HG02623 (cell line): Measurements from ENCODE around the gene PRKCG.
"Not testable (repeated sequence)": the region's sequence is repeated elsewhere in the genome, so short reads cannot be mapped to it uniquely, and the experiment has no call there.

Experiments
- ATAC-seq: cut with Tn5 transposase; IDR thresholded peaks from one replicate; pipeline ENCODE4 v1.9.1; 2021; ENCODE audit warnings: moderate library complexity; ENCODE audit not compliant: unreplicated experiment

The PRKCG gene

DNA sequence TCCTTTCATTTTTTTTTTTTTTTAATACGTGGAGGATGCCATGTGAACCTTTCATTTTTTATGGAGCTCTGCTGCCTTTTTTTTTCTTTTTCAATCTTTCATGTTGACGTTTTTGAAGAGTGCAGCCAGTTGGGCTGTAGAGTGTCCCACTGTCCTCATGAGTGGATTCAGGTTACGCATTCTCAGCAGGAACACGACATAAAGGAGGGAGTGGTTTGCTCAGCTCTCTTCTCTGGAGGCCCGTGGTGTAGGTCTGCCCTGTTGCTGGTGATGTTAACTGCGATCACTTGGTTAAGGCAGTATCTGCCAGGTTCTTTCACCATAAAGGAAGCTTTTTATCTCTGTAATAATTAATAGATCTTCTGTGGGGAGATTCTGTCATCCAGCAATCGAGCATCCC lies 54.0 kb downstream of the PRKCG start:
- no peak for ATAC-seq

- no peak for ATAC-seq
Observed at GRCh38 chr19:53942001-53942786, 60.2 kb downstream of the PRKCG start.

DNA sequence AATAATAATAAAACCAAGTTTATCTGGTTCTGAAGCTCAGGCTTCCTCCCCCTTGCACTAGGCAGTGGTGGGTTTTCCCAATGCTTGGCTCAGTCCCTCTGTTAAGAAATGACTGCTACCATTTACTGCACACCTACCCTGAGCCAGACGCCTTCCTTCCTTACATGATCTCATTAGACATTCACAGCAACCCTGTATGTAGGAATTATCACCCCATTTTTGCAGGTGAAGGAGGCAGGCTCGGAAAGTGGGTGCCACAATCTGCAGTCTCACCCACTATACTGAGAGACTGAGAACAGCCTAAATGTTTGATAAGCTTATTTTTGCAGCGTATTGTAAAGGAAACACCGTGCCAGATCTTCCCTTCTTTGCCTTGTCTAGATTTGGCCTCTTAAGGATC lies 62.4 kb downstream of the PRKCG start:
- ATAC-seq = no peak

DNA sequence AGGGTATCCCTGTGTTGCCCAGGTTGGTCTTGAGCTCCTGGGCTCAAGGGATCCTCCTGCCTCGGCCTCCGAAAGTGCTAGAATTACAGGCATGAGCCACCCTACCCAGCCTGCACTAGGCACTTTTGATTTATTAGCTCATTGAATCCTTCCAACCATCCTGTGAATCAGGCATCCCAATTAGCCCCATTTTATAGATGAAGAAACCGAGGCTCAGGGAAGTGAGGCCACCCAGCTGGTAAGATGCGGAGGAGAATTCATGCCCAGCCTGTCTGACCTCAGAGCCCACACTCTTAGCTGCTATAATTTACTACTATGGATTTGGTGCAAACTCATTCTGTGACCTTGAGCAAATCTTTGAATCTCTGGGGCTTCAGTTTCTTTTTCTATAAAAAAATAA lies 62.9 kb downstream of the PRKCG start:
- ATAC-seq = no peak

DNA sequence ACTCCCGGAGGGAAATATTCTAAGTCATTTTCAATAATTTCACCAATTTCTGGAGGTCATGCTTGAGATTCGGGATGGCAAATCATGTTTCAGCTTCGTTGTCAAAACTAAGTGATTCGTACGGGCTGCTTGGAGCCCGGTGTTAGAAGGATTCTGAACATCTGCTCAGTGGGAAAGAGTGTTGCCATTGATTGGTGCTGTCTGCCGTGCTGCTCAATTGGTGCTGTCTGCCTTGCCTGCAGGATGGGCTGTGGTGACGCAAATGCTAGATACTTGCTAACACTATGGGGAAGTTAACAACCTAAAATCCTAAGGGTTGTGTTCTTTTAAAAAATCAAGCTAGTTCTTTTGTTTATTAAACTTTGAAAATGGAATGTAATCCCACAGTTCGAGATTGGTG lies 63.4 kb downstream of the PRKCG start:
- no peak for ATAC-seq

GRCh38 chr19:53945998-53946397 lies 64.0 kb downstream of the PRKCG start:
- no peak for ATAC-seq

DNA sequence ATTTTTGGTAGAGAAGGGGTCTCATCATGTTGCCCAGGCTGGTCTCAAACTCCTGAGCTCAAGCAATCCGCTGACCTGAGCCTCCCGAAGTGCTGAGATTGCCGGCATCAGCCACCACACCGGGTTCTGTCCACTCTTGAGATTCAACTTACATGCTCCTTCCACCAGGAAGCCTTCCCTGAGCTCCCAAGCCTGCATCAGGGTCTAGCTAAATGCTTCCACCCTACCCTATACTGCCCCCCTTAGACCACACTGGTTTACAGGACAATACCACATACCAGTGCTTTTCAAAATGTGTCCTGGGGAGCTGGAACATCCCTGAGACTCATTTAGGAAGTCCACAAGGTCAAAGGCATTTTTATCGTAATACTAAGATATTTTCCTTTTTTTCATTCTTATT lies 65.6 kb downstream of the PRKCG start:
- no peak for ATAC-seq

- ATAC-seq = not testable (repeated sequence)
Observed at GRCh38 chr19:53948611-53949010, 66.6 kb downstream of the PRKCG start.

GRCh38 chr19:53951436-53951835 lies 69.4 kb downstream of the PRKCG start:
- no peak for ATAC-seq

DNA sequence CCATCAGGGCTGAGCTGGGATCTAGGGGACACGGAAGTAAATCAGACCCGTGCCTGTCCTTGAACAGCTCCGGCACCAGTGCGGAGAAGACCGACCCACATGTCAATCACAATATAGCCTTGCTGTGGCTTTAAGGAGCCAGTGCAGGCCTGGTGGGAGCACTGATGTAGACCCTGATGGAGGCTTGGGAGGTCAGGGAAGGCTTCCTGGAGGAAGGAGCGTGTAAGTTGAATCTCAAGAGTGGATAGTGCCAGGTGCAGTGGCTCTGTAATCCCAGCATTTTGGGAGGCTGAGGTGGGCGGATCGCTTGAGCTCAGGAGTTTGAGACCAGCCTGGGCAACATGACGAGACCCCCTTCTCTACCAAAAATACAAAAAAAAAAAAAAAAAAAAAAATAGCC lies 70.0 kb downstream of the PRKCG start:
- no peak for ATAC-seq

GRCh38 chr19:53953383-53953782 lies 71.4 kb downstream of the PRKCG start:
- no peak for ATAC-seq
